HG03066 (cell line): ENCODE results near the gene BCL2.

Experiments used
- ATAC-seq: cut with Tn5 transposase; IDR thresholded peaks from one replicate; pipeline ENCODE4 v1.9.1; 2021; ENCODE audit warnings: low read depth; ENCODE audit not compliant: unreplicated experiment

The BCL2 gene

GRCh38 chr18:63148449-63149301 lies 170.9 kb downstream of the BCL2 start:
- no peak for ATAC-seq

- no peak for ATAC-seq
Observed at GRCh38 chr18:63147973-63148372, 171.6 kb downstream of the BCL2 start.

- no peak for ATAC-seq
Observed at GRCh38 chr18:63146828-63147409, 172.7 kb downstream of the BCL2 start.

DNA sequence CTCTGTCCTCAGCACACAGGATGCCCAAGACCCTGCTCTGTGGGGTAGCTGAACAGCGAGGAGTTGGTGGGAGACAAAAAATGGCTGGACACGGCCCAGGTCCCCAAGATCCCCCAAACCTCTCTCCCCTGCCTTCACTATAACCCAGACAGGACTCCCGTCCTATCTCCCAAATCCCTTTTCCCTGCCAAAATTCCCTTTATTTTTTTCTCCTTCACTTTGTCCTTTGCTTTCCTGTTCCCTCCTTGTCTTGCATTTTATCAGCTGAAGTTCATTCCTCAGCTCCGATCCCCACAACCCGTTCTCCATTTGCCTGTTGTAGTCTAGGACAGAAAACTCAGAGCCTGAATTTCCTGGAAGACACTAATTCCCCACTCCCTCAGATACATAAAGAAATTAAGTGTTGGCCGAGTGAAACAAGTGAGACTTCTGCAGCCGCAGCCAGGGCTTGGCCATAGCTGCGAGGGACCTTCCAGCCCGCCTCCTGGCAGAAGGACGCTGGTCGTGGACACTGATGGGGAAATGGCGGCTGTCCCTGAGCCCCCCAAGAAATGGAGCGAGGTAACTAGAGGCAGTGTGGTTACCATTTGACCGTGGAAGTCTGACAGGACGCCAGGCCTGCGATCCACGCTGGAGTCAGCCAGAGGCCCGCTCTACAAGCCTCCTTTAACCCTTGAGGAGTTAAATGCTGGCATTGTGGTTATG lies 173.6 kb downstream of the BCL2 start:
- ATAC-seq, result no peak

GRCh38 chr18:63145166-63145850 lies 174.3 kb downstream of the BCL2 start:
- ATAC-seq, result no peak

DNA sequence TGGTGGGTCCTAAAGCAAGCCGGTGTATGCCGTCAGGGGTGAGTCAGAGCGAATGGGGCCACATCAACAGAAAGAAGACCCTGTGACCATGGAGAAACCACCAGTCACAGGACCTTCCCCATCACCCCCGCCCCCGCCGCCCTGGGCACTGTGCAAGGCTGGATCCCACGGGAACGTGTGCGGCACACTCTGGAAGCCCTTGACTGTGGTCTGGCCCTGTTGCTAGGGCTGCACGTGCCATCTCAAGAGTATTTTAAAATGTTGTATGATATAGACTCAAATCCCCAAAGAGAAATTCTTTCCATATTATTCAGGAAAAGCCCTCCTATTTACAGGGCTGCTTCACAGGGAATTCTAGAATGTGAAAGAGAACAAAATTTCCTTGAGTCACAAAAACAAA lies 174.8 kb downstream of the BCL2 start:
- no peak for ATAC-seq

DNA sequence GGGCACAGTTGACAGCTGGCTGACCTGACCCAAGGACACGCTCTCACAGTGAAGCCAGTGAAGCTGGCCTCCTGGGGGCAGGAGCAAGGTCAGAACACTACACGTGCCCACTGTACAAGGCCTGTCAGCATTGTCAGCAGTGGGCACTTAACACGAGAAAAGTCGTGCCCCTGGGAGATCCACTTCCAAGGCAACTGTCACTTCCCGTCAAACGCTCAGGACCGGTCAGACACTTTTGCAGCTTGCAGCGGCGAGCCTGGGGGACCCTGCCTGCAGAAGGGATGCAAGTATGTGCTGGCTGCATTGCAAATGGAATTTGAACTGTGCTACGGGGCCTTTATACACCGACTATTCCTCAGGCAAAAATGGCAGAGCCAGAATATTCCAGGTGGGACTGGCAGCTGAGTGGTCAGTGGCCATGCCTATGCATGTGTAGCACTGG lies 176.2 kb downstream of the BCL2 start:
- ATAC-seq, result no peak

DNA sequence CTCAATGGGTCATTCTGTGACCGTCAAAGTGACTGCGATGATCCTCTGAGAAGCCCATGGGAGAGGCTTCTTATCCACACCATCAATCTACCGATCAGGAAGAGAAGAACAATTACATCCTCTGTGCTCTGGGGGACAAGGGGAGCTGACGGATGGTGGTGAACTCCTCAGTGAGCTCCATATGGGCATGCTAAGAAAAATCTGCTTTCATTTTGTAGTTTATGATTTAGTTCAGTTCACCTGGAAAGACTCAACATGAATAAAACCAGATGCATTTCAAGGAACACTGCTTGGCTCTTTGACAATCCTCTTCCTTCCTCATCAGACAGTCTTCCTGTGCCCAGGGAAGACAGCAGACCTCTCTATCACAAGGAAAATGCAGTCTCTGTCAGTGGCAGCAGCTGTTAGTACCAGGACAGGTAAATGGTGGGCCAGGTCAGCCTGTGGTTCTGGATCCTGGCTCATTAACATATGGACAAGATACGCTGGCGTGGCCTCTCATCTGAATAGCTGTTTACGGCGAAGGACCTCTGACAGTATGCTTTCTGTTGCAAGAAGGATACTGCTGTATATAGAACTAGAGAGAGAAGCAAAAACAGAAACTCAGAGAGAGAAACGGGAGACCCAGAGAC lies 176.9 kb downstream of the BCL2 start:
- no peak for ATAC-seq

DNA sequence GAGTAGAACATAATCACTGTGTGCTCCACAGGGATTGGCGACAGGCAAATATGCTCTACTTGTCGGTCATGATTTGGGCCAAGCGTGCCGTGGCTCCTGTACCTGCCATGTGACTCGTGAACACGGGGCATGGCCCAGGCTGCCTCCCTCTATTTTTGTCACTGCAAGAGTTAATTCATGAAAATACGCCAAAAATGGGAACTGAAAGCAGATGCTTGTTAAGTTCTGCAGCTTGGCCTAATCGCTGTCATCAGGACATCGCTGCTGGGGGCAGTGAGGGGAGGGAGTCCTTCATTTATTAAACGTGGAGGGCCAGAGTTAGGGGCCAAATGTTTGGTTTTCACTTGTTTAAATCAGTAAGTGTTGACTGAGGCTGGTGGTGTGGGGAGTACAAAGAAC lies 177.8 kb downstream of the BCL2 start:
- ATAC-seq, result peak; percentile 36

GRCh38 chr18:63140997-63141777 lies 178.4 kb downstream of the BCL2 start:
- no peak for ATAC-seq

DNA sequence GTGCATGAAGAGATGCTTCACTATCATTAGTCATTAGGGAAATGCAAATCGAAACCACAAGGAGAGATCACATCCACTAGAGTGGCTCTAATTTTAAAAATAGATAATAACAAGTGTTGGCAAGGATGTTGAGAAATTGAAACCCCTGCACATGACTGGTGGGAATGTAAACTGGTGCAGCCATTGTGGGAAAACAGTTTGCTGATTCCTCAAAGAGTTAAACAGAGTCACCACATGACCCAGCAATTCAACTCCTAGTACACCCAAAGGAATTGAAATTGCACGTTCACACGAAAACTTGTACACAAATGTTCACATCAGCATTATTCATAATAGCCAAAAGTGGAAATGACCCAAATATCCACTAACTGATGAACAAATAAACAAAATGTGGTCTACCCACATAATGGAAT lies 179.5 kb downstream of the BCL2 start:
- no peak for ATAC-seq

DNA sequence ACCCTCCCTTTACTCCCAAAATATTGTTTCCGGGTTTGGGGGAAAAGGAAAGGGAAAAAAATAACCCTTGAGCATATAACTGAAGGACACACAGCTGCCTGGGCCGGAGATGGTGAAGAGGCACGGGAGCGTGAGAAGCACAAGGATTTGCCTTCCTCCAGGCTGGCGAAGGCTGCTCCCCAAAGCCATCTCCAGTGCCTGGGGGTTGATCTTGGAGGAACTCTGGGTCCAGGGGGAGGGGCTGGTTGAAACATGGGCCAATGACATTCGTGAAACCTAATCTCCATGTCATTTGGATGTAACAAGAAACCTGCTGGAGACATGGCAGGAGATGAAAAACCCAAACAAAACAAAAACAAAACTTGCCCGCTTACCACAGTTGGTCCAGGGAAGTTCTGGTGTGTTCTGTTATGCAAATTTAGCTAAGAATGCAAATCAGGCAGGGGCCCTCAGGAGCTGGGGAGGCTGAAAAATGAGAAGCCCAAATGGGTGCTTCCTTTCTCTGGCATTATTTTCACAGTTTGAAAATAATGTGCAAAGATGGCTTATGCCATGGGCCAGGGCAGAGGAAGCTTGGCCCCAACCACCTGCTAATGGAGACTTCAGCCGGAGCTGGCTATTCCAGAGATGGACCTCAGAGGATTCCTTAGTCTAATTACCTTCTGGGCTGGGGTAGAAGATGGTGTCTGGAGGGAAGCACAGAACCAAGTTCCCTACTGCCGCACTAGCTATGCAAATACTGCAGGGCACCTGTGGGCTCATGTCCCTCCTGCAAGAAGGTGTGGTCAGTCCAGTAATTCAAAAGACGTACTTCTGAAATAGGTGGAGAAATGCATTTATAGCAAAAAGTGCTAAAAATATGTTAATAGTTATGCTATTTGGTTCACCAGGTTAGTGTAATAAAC lies 180.9 kb downstream of the BCL2 start:
- ATAC-seq, result peak; percentile 54

DNA sequence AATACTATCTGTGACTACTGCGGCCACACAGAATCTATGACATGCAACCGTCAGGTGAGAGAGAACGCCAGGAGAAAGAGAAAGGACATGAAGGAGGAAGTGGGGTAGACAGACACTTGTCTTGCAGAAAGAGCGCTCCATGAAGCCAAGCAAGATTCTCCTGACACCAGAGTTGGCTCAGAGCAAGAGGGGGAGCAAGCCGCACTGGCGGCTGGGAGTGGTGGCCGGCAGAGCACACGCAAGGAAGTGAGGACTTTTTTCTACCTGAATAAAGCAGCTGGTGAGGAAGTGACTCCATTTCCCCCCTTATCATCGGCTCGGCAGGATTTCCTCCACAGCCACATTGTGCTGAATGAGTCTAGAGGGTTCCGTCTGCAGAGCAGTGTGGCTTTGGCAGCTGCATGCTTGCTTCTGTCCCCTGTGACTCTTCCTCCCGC lies 181.6 kb downstream of the BCL2 start:
- ATAC-seq, result no peak

DNA sequence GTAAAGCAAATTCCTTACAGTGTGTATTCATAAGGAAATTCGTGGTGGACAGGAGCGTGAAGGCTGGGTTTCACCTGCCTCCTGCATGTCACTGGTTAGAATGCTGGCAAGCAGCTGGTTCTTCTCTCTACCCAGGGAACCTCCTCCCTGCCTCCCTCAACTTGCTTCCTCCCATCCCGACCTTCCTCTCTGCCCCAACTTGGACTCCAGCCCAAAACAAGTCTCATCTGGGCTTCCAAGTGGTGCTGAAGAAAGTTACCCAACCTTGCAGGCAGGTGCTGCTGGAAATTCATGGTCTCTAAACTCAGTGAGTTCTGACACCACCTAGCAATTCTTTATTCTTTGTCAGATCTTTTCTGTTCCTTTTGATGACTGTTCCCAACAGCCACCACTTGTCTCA lies 184.5 kb downstream of the BCL2 start:
- no peak for ATAC-seq

DNA sequence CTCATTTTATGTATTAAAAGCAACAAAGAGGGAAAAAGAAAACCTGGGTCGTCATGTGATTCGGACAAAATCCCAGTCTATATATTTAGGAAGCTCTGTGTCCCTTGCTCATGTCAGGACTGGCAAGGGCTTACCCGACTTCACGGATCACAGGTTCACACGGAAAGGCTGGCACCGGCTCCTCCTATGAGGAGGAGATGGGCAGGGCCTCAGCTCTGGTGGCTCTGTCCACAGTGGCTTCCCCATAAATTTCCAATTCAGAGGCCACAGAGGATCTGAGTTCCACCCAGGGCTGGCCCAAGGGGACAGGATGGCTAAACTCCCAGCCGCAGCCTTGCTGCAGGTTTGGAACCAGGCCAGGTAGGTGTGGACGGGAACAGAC lies 186.8 kb downstream of the BCL2 start:
- no peak for ATAC-seq

- no peak for ATAC-seq
Observed at GRCh38 chr18:63131959-63132818, 187.4 kb downstream of the BCL2 start.

GRCh38 chr18:63131106-63131958 lies 188.2 kb downstream of the BCL2 start:
- no peak for ATAC-seq
